RWPE1 (cell line): Measurements from ENCODE around the gene HGFAC.

Source experiments
- CTCF ChIA-PET: fragments of 350-600 bp; sonication (Branson Sonifier 250); formaldehyde crosslinking; extraction: SDS; loops from one replicate; lab custom pipeline; 2021; lab: Yijun Ruan, JAX
- POLR2A ChIA-PET: fragments of 400-600 bp; formaldehyde crosslinking; extraction: SDS; loops from one replicate; lab custom pipeline; 2020; ENCODE audit warnings: antibody characterized with exemption; ENCODE audit not compliant: low non-redundant PET; lab: Yijun Ruan, JAX
- DNase-seq: peaks from one replicate; pipeline ENCODE4 v3.0.0; 2012; ENCODE audit warnings: low spot score
- H3K27ac ChIP-seq: fragments of 450-650 bp; 2 replicates; pipeline ENCODE4 v1.5.1; 2017
- CTCF ChIP-seq: fragments of 450-650 bp; conservative IDR thresholded peaks from 2 replicates; pipeline ENCODE4 v1.5.1; 2017; ENCODE audit warnings: low read depth, mild to moderate bottlenecking

Gene HGFAC

GRCh38 chr4:3464911-3465697 lies 23.3 kb downstream of the HGFAC start:
- H3K27ac ChIP-seq = no peak overlapping the region
- POLR2A ChIA-PET = no interaction called here
- TF ChIP-seq CTCF = no peak
- CTCF ChIA-PET = no interaction called here
- DNase-seq = no peak

DNA sequence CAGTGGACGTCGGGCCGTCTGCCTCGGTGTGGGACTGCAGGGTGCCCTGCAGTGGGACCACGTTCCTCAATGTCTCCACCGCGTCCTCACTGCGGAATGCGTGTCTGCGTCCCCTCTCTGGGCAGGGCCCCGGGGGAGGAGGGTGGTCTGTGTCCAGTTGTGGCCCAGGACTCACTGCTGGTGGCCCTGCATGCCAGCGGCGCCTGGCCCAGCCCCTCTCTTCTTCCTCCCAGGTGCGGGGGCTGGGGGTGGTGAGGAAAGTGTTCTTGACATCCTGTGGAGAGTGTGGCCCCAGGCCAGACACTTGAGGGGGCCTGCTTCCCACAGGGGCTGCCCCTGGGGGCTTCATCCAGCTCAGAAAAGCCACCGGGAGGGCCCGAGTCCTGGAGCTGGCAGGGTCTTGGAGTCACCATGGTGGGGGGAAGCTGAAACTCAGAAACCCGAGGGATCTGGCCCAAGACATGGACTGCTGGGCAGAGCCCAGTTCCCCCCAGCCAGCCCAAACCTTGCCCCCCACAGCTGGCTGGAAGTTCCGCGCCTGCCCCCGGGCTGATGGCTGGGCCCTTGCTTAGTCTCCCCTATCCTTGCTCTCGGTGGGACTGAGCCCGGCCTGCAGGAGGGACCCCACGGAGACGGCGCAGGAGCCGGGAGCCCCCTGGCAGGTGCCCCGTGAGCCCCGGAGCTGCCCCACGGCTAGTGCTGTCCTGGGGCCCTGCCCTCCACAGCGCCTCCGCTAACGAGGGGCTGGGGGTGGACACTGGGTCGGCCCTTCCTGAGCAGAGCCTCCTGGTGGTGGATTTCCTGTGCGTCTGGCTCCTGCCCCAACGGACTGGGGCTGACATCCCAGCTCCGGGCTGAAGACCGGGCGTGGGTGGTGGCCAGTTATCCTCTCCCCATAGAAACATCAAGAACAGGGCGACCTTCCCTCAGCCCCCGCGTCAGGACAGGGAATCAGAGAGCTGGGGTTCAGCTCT lies 24.2 kb downstream of the HGFAC start:
- POLR2A ChIA-PET = no interaction called here
- CTCF ChIA-PET = no interaction called here

DNA sequence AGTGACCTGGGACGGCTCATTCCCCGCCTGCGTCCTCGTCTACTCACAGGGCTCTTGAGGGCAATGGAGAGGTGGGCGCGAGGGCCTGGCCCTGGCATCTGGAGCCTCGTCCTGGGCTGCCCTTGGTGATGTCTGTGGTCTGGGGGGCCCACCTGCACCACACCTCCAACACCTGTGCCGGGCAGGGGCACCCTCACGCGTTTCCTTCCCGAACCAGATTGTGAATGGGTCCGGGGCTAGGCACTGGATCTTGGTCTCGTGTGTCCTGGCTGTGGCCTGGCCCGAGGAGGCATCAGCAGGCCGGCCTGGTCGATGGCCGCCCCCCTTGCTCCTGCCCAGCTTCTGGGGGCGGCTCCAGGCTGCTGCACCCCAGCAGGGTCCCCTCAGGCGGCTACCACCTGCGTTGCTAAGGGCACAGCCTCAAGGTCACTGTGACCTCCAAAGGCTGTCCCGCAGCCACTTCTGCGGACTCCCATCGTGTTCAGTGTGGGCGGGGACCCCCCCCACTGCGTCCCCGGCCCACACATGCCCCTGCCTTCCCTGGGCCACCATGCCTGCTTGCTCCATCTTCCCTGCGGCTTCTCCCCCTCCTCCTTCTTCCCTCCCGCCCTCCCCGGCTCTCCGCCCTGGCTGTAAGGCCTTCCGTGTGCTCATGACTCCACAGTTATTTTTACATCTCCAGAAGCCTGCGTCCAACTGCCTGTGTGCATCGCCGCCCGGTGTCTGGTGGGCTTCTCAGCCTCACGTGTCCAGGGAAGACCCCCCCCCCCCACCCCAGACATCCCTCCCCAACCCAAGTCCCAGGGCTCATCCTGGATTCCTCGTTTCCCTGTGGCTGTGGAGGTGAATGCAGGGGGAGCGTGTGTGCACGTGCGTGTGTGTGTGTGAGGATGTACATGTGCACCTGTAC lies 25.2 kb downstream of the HGFAC start:
- TF ChIP-seq CTCF = no peak
- no peak for DNase-seq
- H3K27ac ChIP-seq = no peak overlapping the region
- ChIA-PET CTCF (no interaction called here), POLR2A (no interaction called here)

More for the DNA sequence above, 24.2 kb downstream of the HGFAC start:
- no peak for TF ChIP-seq CTCF
- H3K27ac ChIP-seq = no peak overlapping the region
- no peak for DNase-seq

- TF ChIP-seq CTCF = no peak
- ChIA-PET CTCF (no interaction called here), POLR2A (no interaction called here)
- DNase-seq = no peak
- H3K27ac ChIP-seq = no peak overlapping the region
Measured at GRCh38 chr4:3467601-3468031, 25.8 kb downstream of the HGFAC start.

DNA sequence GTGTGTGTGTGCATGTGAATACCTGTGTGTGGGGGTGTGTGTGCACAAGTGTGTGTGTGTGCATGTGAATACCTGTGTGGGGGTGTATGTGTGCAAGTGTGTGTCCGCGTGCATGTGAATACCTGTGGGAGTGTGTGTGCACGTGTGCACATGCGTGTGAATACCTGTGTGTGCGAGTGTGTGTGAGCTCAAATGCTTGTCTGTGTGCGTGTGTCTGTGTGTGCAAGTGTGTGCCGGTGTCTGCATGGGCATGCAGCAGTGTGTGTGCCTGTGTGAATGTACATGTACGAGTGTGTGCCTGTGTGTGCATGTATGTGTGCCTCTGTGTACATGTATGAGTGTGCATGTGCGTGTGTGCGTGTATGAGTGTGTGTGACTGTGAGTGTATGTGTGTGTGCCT lies 26.4 kb downstream of the HGFAC start:
- H3K27ac ChIP-seq = no peak overlapping the region
- ChIA-PET CTCF (no interaction called here), POLR2A (no interaction called here)
- no peak for DNase-seq
- TF ChIP-seq CTCF = no peak
